Liver (tissue), 3 donors: ENCODE results near the gene KRT4.

ENCODE experiments used
- ATF3 ChIP-seq: IDR thresholded peaks from 2 replicates; pipeline ENCODE4 v1.6.1; 2016; ENCODE audit warnings: antibody characterized with exemption
- CTCF ChIP-seq: fragments of 150-350 bp; IDR thresholded peaks from 2 replicates; pipeline ENCODE4 v1.5.1; 2017; ENCODE audit warnings: improper control_type of control experiment, low read depth, low read length; ENCODE audit not compliant: missing input control
- EGR1 ChIP-seq, 2 donors: IDR thresholded peaks; 2 replicates each; pipeline ENCODE4 v1.6.1; 2016 to 2018; ENCODE audit warnings: antibody characterized with exemption in 2 of 2, low read depth in 2 of 2
- FOXA1 ChIP-seq: IDR thresholded peaks from 2 replicates; pipeline ENCODE4 v1.6.1; 2016; ENCODE audit warnings: antibody characterized with exemption
- JUND ChIP-seq, 2 donors: IDR thresholded peaks; 2 replicates each; pipeline ENCODE4 v1.6.1; 2016; ENCODE audit warnings: antibody characterized with exemption in 2 of 2
- MAX ChIP-seq: IDR thresholded peaks from 2 replicates; pipeline ENCODE4 v1.6.1; 2016; ENCODE audit warnings: antibody characterized with exemption
- RAD21 ChIP-seq, 2 donors: IDR thresholded peaks; 2 replicates each; pipeline ENCODE4 v1.6.1; 2016; ENCODE audit warnings: antibody characterized with exemption in 2 of 2, mild to moderate bottlenecking in 2 of 2
- REST ChIP-seq: IDR thresholded peaks from 2 replicates; pipeline ENCODE4 v1.6.1; 2016; ENCODE audit warnings: antibody characterized with exemption, mild to moderate bottlenecking
- SP1 ChIP-seq: IDR thresholded peaks from 2 replicates; pipeline ENCODE4 v1.6.1; 2018; ENCODE audit warnings: antibody characterized with exemption, mild to moderate bottlenecking
- TAF1 ChIP-seq: conservative IDR thresholded peaks from 2 replicates; pipeline ENCODE4 v1.6.1; 2016; ENCODE audit warnings: antibody characterized with exemption, mild to moderate bottlenecking
- donor health status: healthy.
- donor health status: healthy.

- TF ChIP-seq CTCF: no peak
- no peak for TF ChIP-seq EGR1 (IDR thresholded peaks at IDR 0.05; ENCODE audit: low read depth in 2 of 2)
- TF ChIP-seq ATF3: no peak
- no peak for TF ChIP-seq MAX
- no peak for TF ChIP-seq REST
- no peak for TF ChIP-seq JUND (IDR thresholded peaks at IDR 0.05)
- TF ChIP-seq RAD21 (IDR thresholded peaks at IDR 0.05): no peak
- no peak for TF ChIP-seq SP1
- no peak for TF ChIP-seq TAF1
- TF ChIP-seq FOXA1: no peak
Measured at GRCh38 chr12:52800259-52800917, 13.5 kb downstream of the KRT4 start.
